BLaER1 treated with 17β-estradiol and CSF1 and Interleukin-3, amounts not matched to agents 10 nM and 100 nM (cell line): ENCODE results near the gene AP1S1.

Experiments used
- H3K27ac ChIP-seq, 11 experiments: shearing (Covaris generic); formaldehyde crosslinking; 2 replicates each; pipeline ENCODE4 v1.8.1; 2022
- H3K27me3 ChIP-seq, 11 experiments: shearing (Covaris generic); formaldehyde crosslinking; 2 replicates each; pipeline ENCODE4 v1.8.1; 2022
- H3K36me3 ChIP-seq, 11 experiments: shearing (Covaris generic); formaldehyde crosslinking; 2 replicates each; pipeline ENCODE4 v1.8.1; 2022
- H3K4me1 ChIP-seq, 10 experiments: shearing (Covaris generic); formaldehyde crosslinking; 2 replicates each; pipeline ENCODE4 v1.8.1; 2022
- H3K4me2 ChIP-seq, 11 experiments: shearing (Covaris generic); formaldehyde crosslinking; 2 replicates each; pipeline ENCODE4 v1.8.1; 2022
- H3K4me3 ChIP-seq, 10 experiments: shearing (Covaris generic); formaldehyde crosslinking; 2 replicates each; pipeline ENCODE4 v1.8.1; 2022
- H3K9ac ChIP-seq, 11 experiments: shearing (Covaris generic); formaldehyde crosslinking; 2 replicates each; pipeline ENCODE4 v1.8.1; 2022
- H3K9me3 ChIP-seq, 11 experiments: shearing (Covaris generic); formaldehyde crosslinking; replicated peaks in 1 of 11; 2 replicates each; pipeline ENCODE4 v1.8.1; 2022
- H4K20me1 ChIP-seq, 11 experiments: shearing (Covaris generic); formaldehyde crosslinking; 2 replicates each; pipeline ENCODE4 v1.8.1; 2022
- Cebpa-rat ChIP-seq, 11 experiments: shearing (Covaris generic); IDR thresholded peaks; 2 replicates each; pipeline ENCODE4 v1.8.1; 2022

The AP1S1 gene

GRCh38 chr7:101174322-101174854 lies 20.1 kb downstream of the AP1S1 start:
- Histone ChIP-seq H3K27me3 (peaks cover 99 to 100% (median 100%) of the 10 kb centered on the region in 11 experiments), H3K9me3 (peaks cover 0 to 25% (median 22%) of the 10 kb centered on the region in 11 experiments; a peak in 18 of 22 replicates), H3K27ac (no peak overlapping the region), H4K20me1 (peaks cover 0 to 40% (median 13%) of the 10 kb centered on the region in 11 experiments; a peak in 16 of 22 replicates), H3K4me2 (peak overlapping the region; percentile 48 to 100 (median 89); a peak in 20 of 22 replicates), H3K4me1 (peaks cover 44 to 84% (median 62%) of the 10 kb centered on the region in 10 experiments), H3K36me3 (no peaks in the 10 kb centered on the region), H3K9ac (no peak overlapping the region), H3K4me3 (peak overlapping the region in 3 of 10 experiments; percentile 25 to 54 (median 33); a peak in 4 of 20 replicates)
- no peak for TF ChIP-seq Cebpa-rat (IDR thresholded peaks at IDR 0.05)

DNA sequence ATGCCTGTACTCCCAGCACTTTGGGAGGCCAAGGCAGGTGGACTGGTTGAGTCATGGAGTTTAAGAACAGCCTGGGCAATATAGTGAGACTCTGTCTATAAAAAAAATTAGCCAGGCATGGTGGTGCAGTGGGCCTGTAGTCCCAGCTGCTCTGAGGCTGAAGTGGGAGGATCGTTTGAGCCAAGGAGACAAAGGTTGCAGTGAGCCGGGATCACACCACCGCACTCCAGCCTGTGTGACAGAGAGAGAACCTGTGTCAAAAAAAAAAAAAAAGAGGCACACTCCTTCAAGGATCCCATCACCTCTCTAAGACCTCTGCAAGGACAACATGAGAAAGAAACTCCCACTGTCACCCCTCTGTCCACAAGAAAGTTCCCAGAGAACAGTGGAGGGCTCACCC lies 21.4 kb downstream of the AP1S1 start:
- Histone ChIP-seq H3K4me3 (no peak overlapping the region), H3K9ac (no peak overlapping the region), H3K27ac (no peak overlapping the region), H3K27me3 (peaks cover 99 to 100% (median 100%) of the 10 kb centered on the region in 11 experiments), H3K4me1 (peaks cover 37 to 81% (median 57%) of the 10 kb centered on the region in 10 experiments), H4K20me1 (peaks cover 0 to 39% (median 8%) of the 10 kb centered on the region in 11 experiments; a peak in 15 of 22 replicates), H3K9me3 (peaks cover 0 to 25% (median 22%) of the 10 kb centered on the region in 11 experiments; a peak in 18 of 22 replicates), H3K4me2 (peak overlapping the region in 3 of 11 experiments; percentile 21 to 32 (median 26); a peak in 3 of 22 replicates), H3K36me3 (no peaks in the 10 kb centered on the region)
- TF ChIP-seq Cebpa-rat (IDR thresholded peaks at IDR 0.05): no peak

DNA sequence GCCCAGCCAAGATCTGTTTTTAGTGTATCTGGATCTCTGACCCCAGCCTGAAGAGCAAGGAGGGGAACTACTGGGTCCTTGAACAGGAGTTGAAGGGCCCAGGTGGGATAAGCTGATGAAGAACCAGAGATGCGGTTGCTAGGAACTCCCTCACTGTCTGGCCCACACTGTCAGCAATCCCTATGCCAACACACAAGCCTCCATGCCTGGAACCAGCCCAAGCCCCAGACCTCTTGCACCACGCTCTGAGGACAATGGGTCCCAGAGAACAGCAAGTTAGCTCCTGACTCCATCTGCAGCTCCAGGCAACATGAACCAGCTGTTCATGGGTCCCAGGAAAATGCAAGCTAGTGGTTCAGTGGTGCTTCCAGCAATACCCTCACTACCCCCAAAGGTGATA lies 23.4 kb downstream of the AP1S1 start:
- no peak overlapping the region for H3K4me3 ChIP-seq
- H3K27ac ChIP-seq: no peak overlapping the region
- peaks cover 92 to 100% (median 100%) of the 10 kb centered on the region in 11 experiments for H3K27me3 ChIP-seq
- H3K4me2 ChIP-seq: peak overlapping the region in 1 of 11 experiments; percentile 86; a peak in 3 of 22 replicates
- H3K4me1 ChIP-seq: peaks cover 18 to 61% (median 38%) of the 10 kb centered on the region in 10 experiments; a peak in 19 of 20 replicates
- H4K20me1 ChIP-seq: peaks cover 0 to 22% (median 0%) of the 10 kb centered on the region in 11 experiments; a peak in 5 of 22 replicates
- no peaks in the 10 kb centered on the region for H3K36me3 ChIP-seq
- H3K9ac ChIP-seq: no peak overlapping the region
- no peak for TF ChIP-seq Cebpa-rat (IDR thresholded peaks at IDR 0.05)
- H3K9me3 ChIP-seq: peaks cover 0 to 26% (median 22%) of the 10 kb centered on the region in 11 experiments; a peak in 18 of 22 replicates

DNA sequence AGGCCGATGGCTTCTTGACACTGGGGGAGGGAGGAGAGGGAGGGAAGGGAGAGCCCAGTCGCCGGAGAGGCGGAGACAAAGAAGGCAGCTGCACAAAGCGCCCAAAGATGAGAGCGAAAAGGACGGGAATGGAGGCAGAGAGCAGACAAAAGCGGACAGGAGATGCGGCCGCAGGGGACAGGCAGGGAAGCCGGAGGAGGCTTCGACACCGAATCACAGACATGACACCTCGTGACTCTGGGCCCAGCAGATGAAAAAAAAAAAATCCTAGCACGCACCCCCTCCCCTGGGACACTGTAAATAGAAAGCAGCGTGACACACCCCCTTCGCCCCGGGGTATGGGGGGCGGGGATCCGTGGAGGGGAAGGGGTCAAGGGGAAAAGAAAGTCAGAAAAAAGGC lies 24.8 kb downstream of the AP1S1 start:
- no peak overlapping the region for H3K27ac ChIP-seq

GRCh38 chr7:101179713-101180112 lies 25.4 kb downstream of the AP1S1 start:
- no peak for TF ChIP-seq Cebpa-rat (IDR thresholded peaks at IDR 0.05)
- Histone ChIP-seq H3K4me3 (peak overlapping the region in 7 of 10 experiments; percentile 5 to 53 (median 39); a peak in 8 of 20 replicates), H3K36me3 (no peaks in the 10 kb centered on the region), H4K20me1 (peaks cover 0 to 14% (median 0%) of the 10 kb centered on the region in 11 experiments; a peak in 3 of 22 replicates), H3K4me2 (peak overlapping the region; percentile 27 to 86 (median 73); a peak in 21 of 22 replicates), H3K27me3 (peaks cover 71 to 81% (median 80%) of the 10 kb centered on the region in 11 experiments), H3K9ac (no peak overlapping the region), H3K27ac (no peak overlapping the region), H3K4me1 (peaks cover 10 to 41% (median 17%) of the 10 kb centered on the region in 10 experiments), H3K9me3 (peaks cover 0 to 9% (median 5%) of the 10 kb centered on the region in 11 experiments; a peak in 5 of 22 replicates)

More for the DNA sequence above, 24.8 kb downstream of the AP1S1 start:
- peak overlapping the region in 6 of 10 experiments; percentile 16 to 54 (median 40); a peak in 6 of 20 replicates for H3K4me3 ChIP-seq
- H3K9ac ChIP-seq: peak overlapping the region in 1 of 11 experiments; percentile 41; a peak in 1 of 22 replicates
- peaks cover 0 to 12% (median 7%) of the 10 kb centered on the region in 11 experiments; a peak in 13 of 22 replicates for H3K9me3 ChIP-seq
- peak overlapping the region; percentile 58 to 88 (median 79); a peak in 21 of 22 replicates for H3K4me2 ChIP-seq
- H3K27me3 ChIP-seq: peaks cover 77 to 87% (median 86%) of the 10 kb centered on the region in 11 experiments
- peaks cover 0 to 14% (median 0%) of the 10 kb centered on the region in 11 experiments; a peak in 3 of 22 replicates for H4K20me1 ChIP-seq
- peaks cover 7 to 47% (median 23%) of the 10 kb centered on the region in 10 experiments; a peak in 18 of 20 replicates for H3K4me1 ChIP-seq
- no peak for TF ChIP-seq Cebpa-rat (IDR thresholded peaks at IDR 0.05)
- H3K36me3 ChIP-seq: no peaks in the 10 kb centered on the region

- peaks cover 0 to 9% (median 5%) of the 10 kb centered on the region in 11 experiments; a peak in 5 of 22 replicates for H3K9me3 ChIP-seq
- H3K27ac ChIP-seq: no peak within 1 kb of the TSS
- peaks cover 66 to 76% (median 75%) of the 10 kb centered on the region in 11 experiments for H3K27me3 ChIP-seq
- no peaks in the 10 kb centered on the region for H3K36me3 ChIP-seq
- TF ChIP-seq Cebpa-rat (IDR thresholded peaks at IDR 0.05): no peak
- H3K4me1 ChIP-seq: peaks cover 15 to 40% (median 18%) of the 10 kb centered on the region in 10 experiments
- peak within 1 kb of the TSS; percentile 58 to 88 (median 79) for H3K4me2 ChIP-seq
- peak within 1 kb of the TSS in 1 of 11 experiments; percentile 41; a peak in 1 of 22 replicates for H3K9ac ChIP-seq
- H4K20me1 ChIP-seq: peaks cover 0 to 14% (median 0%) of the 10 kb centered on the region in 11 experiments; a peak in 3 of 22 replicates
- H3K4me3 ChIP-seq: peak within 1 kb of the TSS in 9 of 10 experiments; percentile 5 to 54 (median 39); a peak in 9 of 20 replicates
These were observed 26.0 kb downstream of the AP1S1 start, which contains the start of gene NAT16 for GRCh38 chr7:101180130-101180755. TSS of gene NAT16 (minus strand) at chr7:101180293. CDS start at chr7:101174807, 5,486 bp downstream.

- H3K4me1 ChIP-seq: peaks cover 0 to 22% (median 3%) of the 10 kb centered on the region in 10 experiments; a peak in 9 of 20 replicates
- H3K9me3 ChIP-seq: peaks cover 0 to 9% (median 5%) of the 10 kb centered on the region in 11 experiments; a peak in 5 of 22 replicates
- no peak for TF ChIP-seq Cebpa-rat (IDR thresholded peaks at IDR 0.05)
- H3K4me2 ChIP-seq: peak overlapping the region in 2 of 11 experiments; percentile 33 to 36; a peak in 4 of 22 replicates
- H4K20me1 ChIP-seq: peaks cover 0 to 5% (median 0%) of the 10 kb centered on the region in 11 experiments; a peak in 3 of 22 replicates
- no peaks in the 10 kb centered on the region for H3K36me3 ChIP-seq
- H3K27ac ChIP-seq: no peak overlapping the region
- H3K4me3 ChIP-seq: no peak overlapping the region
- H3K9ac ChIP-seq: no peak overlapping the region
- H3K27me3 ChIP-seq: peaks cover 14 to 25% (median 24%) of the 10 kb centered on the region in 11 experiments
These were observed 31.1 kb downstream of the AP1S1 start for GRCh38 chr7:101185258-101185839.

DNA sequence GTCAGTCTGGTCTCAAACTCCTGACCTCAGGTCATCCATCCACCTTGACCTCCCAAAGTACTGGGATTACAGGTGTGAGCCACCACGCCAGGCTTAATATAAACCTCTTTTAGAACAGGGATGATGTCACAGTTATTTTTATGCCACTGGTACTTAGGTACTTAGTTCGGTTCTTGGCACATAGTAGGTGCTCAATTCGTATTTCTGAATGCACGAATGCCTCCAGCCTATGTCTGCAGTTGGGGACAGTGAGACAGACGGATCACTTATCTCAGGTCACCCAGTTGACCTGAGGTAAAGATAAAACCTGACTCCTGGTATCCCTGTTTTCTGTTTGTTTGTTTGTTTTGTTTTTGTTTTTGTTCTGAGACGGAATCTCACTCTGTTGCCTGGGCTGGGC lies 31.9 kb downstream of the AP1S1 start:
- Histone ChIP-seq H3K4me1 (peaks cover 0 to 22% (median 3%) of the 10 kb centered on the region in 10 experiments; a peak in 6 of 20 replicates), H3K27ac (no peak overlapping the region), H3K9me3 (peaks cover 0 to 9% (median 5%) of the 10 kb centered on the region in 11 experiments; a peak in 5 of 22 replicates), H3K4me2 (peak overlapping the region in 1 of 11 experiments; percentile 11; a peak in 1 of 22 replicates), H3K36me3 (no peaks in the 10 kb centered on the region), H4K20me1 (no peaks in the 10 kb centered on the region), H3K4me3 (no peak overlapping the region), H3K9ac (no peak overlapping the region), H3K27me3 (peaks cover 6 to 16% (median 15%) of the 10 kb centered on the region in 11 experiments)
- TF ChIP-seq Cebpa-rat (IDR thresholded peaks at IDR 0.05): no peak
